ENCODE results near the gene ZNF568. TPM values are rescaled to one million over a fixed set of nuclear protein-coding genes. Genes with fewer than 3 reads are reported as not detected.

ZNF568 gene
- total and polyA plus RNA-seq, 2 experiments from 2014 or later: 10.6 to 20.5 TPM

- DNase-seq: no peak
- no peak overlapping the region for H3K4me2 ChIP-seq (ENCODE audit: unreplicated experiment)
- in situ Hi-C loops (cut with MboI): no loop called here
- 95 to 97% methylated on average over 2 of the region's 2 CpGs for WGBS, 2 experiments (ENCODE audit: low coverage in 1 of 2, low lambda C conversion rate in 2 of 2, missing lambda C conversion rate in 2 of 2)
- no peaks in the 10 kb centered on the region for H3K27me3 ChIP-seq (replicated peaks; ENCODE audit: insufficient read depth)
- H3K4me1 ChIP-seq (ENCODE audit: insufficient read depth): no peaks in the 10 kb centered on the region
- peaks cover 14% of the 10 kb centered on the region for H3F3A ChIP-seq (ENCODE audit: insufficient read depth)
- no peaks in the 10 kb centered on the region for H4K20me1 ChIP-seq (ENCODE audit: insufficient read depth)
- TF ChIP-seq EZH2phosphoT487 (IDR thresholded peaks at IDR 0.05; ENCODE audit: insufficient read depth, low read depth): no peak
- TF ChIP-seq EZH2 (IDR thresholded peaks at IDR 0.05; ENCODE audit: insufficient read depth, poor library complexity, severe bottlenecking): no peak
- no peak overlapping the region for H3K4me3 ChIP-seq
- no peak overlapping the region for H3K27ac ChIP-seq
- H3K9me2 ChIP-seq (ENCODE audit: insufficient read depth): no peaks in the 10 kb centered on the region
- H3K9ac ChIP-seq: no peak overlapping the region
- peaks cover 94% of the 10 kb centered on the region for H3K36me3 ChIP-seq (ENCODE audit: low read depth)
- no peak overlapping the region for H2AFZ ChIP-seq
- peaks cover 45% of the 10 kb centered on the region for H3K9me3 ChIP-seq (ENCODE audit: low read depth)
- H3K79me2 ChIP-seq (ENCODE audit: insufficient read depth): no peaks in the 10 kb centered on the region
These were observed 21.2 kb upstream of the ZNF568 start for GRCh38 chr19:36894849-36895383.

GRCh38 chr19:36898422-36898821 is 17.7 kb upstream of the ZNF568 start:
- H3K9me2 ChIP-seq (ENCODE audit: insufficient read depth): no peaks in the 10 kb centered on the region
- H3K4me1 ChIP-seq (ENCODE audit: insufficient read depth): no peaks in the 10 kb centered on the region
- TF ChIP-seq EZH2phosphoT487 (IDR thresholded peaks at IDR 0.05; ENCODE audit: insufficient read depth, low read depth) (no peak), EZH2 (IDR thresholded peaks at IDR 0.05; ENCODE audit: insufficient read depth, poor library complexity, severe bottlenecking) (no peak)
- no peaks in the 10 kb centered on the region for H4K20me1 ChIP-seq (ENCODE audit: insufficient read depth)
- no peak overlapping the region for H3K9ac ChIP-seq
- H3K9me3 ChIP-seq (ENCODE audit: low read depth): peaks cover 20% of the 10 kb centered on the region
- no peaks in the 10 kb centered on the region for H3K27me3 ChIP-seq (replicated peaks; ENCODE audit: insufficient read depth)
- in situ Hi-C loops (cut with MboI): no loop called here
- H3K27ac ChIP-seq: no peak overlapping the region
- peaks cover 92% of the 10 kb centered on the region for H3K36me3 ChIP-seq (ENCODE audit: low read depth)
- no peak overlapping the region for H3K4me3 ChIP-seq
- no peak overlapping the region for H2AFZ ChIP-seq
- H3F3A ChIP-seq (ENCODE audit: insufficient read depth): no peaks in the 10 kb centered on the region
- WGBS, 2 experiments (ENCODE audit: low coverage in 1 of 2, low lambda C conversion rate in 2 of 2, missing lambda C conversion rate in 2 of 2): 94 to 98% methylated on average over 4 of the region's 4 CpGs
- no peak overlapping the region for H3K4me2 ChIP-seq (ENCODE audit: unreplicated experiment)
- H3K79me2 ChIP-seq (ENCODE audit: insufficient read depth): no peaks in the 10 kb centered on the region
- no peak for DNase-seq

- Histone ChIP-seq H3K27ac (peak overlapping the region; percentile 88), H3K9me3 (ENCODE audit: low read depth) (no peaks in the 10 kb centered on the region), H3K9ac (peak overlapping the region; percentile 93), H3K36me3 (ENCODE audit: low read depth) (peaks cover 39% of the 10 kb centered on the region), H3K9me2 (ENCODE audit: insufficient read depth) (no peaks in the 10 kb centered on the region), H3K4me2 (ENCODE audit: unreplicated experiment) (peak overlapping the region; percentile 99), H3K4me1 (ENCODE audit: insufficient read depth) (peaks cover 8% of the 10 kb centered on the region; the same call in 1 of the 2 replicates), H3K27me3 (replicated peaks; ENCODE audit: insufficient read depth) (no peaks in the 10 kb centered on the region), H3K79me2 (ENCODE audit: insufficient read depth) (peaks cover 52% of the 10 kb centered on the region), H3K4me3 (peak overlapping the region; percentile 87), H4K20me1 (ENCODE audit: insufficient read depth) (no peaks in the 10 kb centered on the region), H3F3A (ENCODE audit: insufficient read depth) (peaks cover 6% of the 10 kb centered on the region), H2AFZ (peak overlapping the region; percentile 97)
- in situ Hi-C loops (cut with MboI): no loop called here
- peak; percentile 72 for DNase-seq
- WGBS, 2 experiments (ENCODE audit: low coverage in 1 of 2, low lambda C conversion rate in 2 of 2, missing lambda C conversion rate in 2 of 2): 38 to 42% methylated on average over 7 of the region's 7 CpGs
- TF ChIP-seq EZH2phosphoT487 (IDR thresholded peaks at IDR 0.05; ENCODE audit: insufficient read depth, low read depth) (no peak), EZH2 (IDR thresholded peaks at IDR 0.05; ENCODE audit: insufficient read depth, poor library complexity, severe bottlenecking) (no peak)
These were observed 859 bp downstream of the ZNF568 start for GRCh38 chr19:36916991-36917390.

- Histone ChIP-seq H3K4me1 (ENCODE audit: insufficient read depth) (peaks cover 8% of the 10 kb centered on the region; the same call in 1 of the 2 replicates), H3K9me3 (ENCODE audit: low read depth) (no peaks in the 10 kb centered on the region), H3F3A (ENCODE audit: insufficient read depth) (peaks cover 6% of the 10 kb centered on the region), H3K79me2 (ENCODE audit: insufficient read depth) (peaks cover 52% of the 10 kb centered on the region), H3K4me3 (no peak overlapping the region), H3K4me2 (ENCODE audit: unreplicated experiment) (no peak overlapping the region), H4K20me1 (ENCODE audit: insufficient read depth) (no peaks in the 10 kb centered on the region), H3K9me2 (ENCODE audit: insufficient read depth) (no peaks in the 10 kb centered on the region), H3K36me3 (ENCODE audit: low read depth) (peaks cover 40% of the 10 kb centered on the region), H3K27me3 (replicated peaks; ENCODE audit: insufficient read depth) (no peaks in the 10 kb centered on the region), H3K27ac (no peak overlapping the region), H3K9ac (no peak overlapping the region), H2AFZ (no peak overlapping the region)
- 91% methylated on average over 9 of the region's 9 CpGs for WGBS, 2 experiments (ENCODE audit: low coverage in 1 of 2, low lambda C conversion rate in 2 of 2, missing lambda C conversion rate in 2 of 2)
- no peak for DNase-seq
- in situ Hi-C loops (cut with MboI): no loop called here
- TF ChIP-seq EZH2 (IDR thresholded peaks at IDR 0.05; ENCODE audit: insufficient read depth, poor library complexity, severe bottlenecking): no peak
- no peak for TF ChIP-seq EZH2phosphoT487 (IDR thresholded peaks at IDR 0.05; ENCODE audit: insufficient read depth, low read depth)
These were observed 2.0 kb downstream of the ZNF568 start for GRCh38 chr19:36918090-36918489.
